ENCODE data around the gene TAPBPL.

The TAPBPL gene

GRCh38 chr12:6462234-6462995 lies 10.6 kb downstream of the TAPBPL start:
- Histone ChIP-seq H3K27me3 (replicated peaks in 2 of 5; ENCODE audit: control insufficient read depth in 4 of 5, insufficient read depth in 5 of 5, low read length in 4 of 5) (no peaks in the 10 kb centered on the region), H3K27ac (ENCODE audit: insufficient read depth in 1 of 2, low read depth in 1 of 2, low read length in 2 of 2, poor library complexity in 1 of 2, severe bottlenecking in 2 of 2) (peak overlapping the region; percentile 69 to 83), H3K9me3 (ENCODE audit: control extremely low read depth in 1 of 5, control insufficient read depth in 4 of 5, insufficient read depth in 2 of 5, low read depth in 1 of 5, low read length in 4 of 5) (no peaks in the 10 kb centered on the region), H3K36me3 (ENCODE audit: control insufficient read depth in 4 of 4, insufficient read depth in 4 of 4, low read length in 3 of 4) (peaks cover 10 to 76% (median 49%) of the 10 kb centered on the region in 4 experiments), H3K4me3 (ENCODE audit: control insufficient read depth in 1 of 7, extremely low read depth in 1 of 7, insufficient read depth in 4 of 7, low read depth in 2 of 7, low read length in 6 of 7) (peak overlapping the region in 2 of 7 experiments; percentile 1 to 17), H3K4me1 (ENCODE audit: control extremely low read depth in 1 of 4, control insufficient read depth in 4 of 4, insufficient read depth in 4 of 4, low read length in 3 of 4) (peaks cover 20 to 63% (median 49%) of the 10 kb centered on the region in 4 experiments)
- POLR2A ChIA-PET, result interaction anchor here (1.0 to 3.8 kb wide), 3 partner anchors 8 to 36 kb away, joined by 5 to 15 read pairs (median 13); partner anchors contain the start of genes TAPBPL and VAMP1
- DNase-seq, result no peak
- WGBS (ENCODE audit: insufficient coverage), result 89% methylated on average over 14 of the region's 14 CpGs
- CTCF ChIA-PET, result interaction anchor here (0.6 to 10.4 kb wide), 12 partner anchors 11 to 142 kb away, joined by 3 to 197 read pairs (median 4); partner anchors contain the start of genes CD27 and TAPBPL

GRCh38 chr12:6463216-6463615 lies 11.4 kb downstream of the TAPBPL start:
- Histone ChIP-seq H3K27ac (ENCODE audit: insufficient read depth in 1 of 2, low read depth in 1 of 2, low read length in 2 of 2, poor library complexity in 1 of 2, severe bottlenecking in 2 of 2) (peak overlapping the region; percentile 6 to 83), H3K36me3 (ENCODE audit: control insufficient read depth in 4 of 4, insufficient read depth in 4 of 4, low read length in 3 of 4) (peaks cover 6 to 69% (median 44%) of the 10 kb centered on the region in 4 experiments), H3K27me3 (replicated peaks in 2 of 5; ENCODE audit: control insufficient read depth in 4 of 5, insufficient read depth in 5 of 5, low read length in 4 of 5) (no peaks in the 10 kb centered on the region), H3K4me3 (ENCODE audit: control insufficient read depth in 1 of 7, extremely low read depth in 1 of 7, insufficient read depth in 4 of 7, low read depth in 2 of 7, low read length in 6 of 7) (no peak overlapping the region), H3K4me1 (ENCODE audit: control extremely low read depth in 1 of 4, control insufficient read depth in 4 of 4, insufficient read depth in 4 of 4, low read length in 3 of 4) (peaks cover 20 to 65% (median 49%) of the 10 kb centered on the region in 4 experiments), H3K9me3 (ENCODE audit: control extremely low read depth in 1 of 5, control insufficient read depth in 4 of 5, insufficient read depth in 2 of 5, low read depth in 1 of 5, low read length in 4 of 5) (no peaks in the 10 kb centered on the region)
- WGBS (ENCODE audit: insufficient coverage), result 54% methylated on average over 2 of the region's 7 CpGs
- POLR2A ChIA-PET, result interaction anchor here (1.0 to 3.8 kb wide), 2 partner anchors 11 to 37 kb away, joined by 3 to 15 read pairs; partner anchors contain the start of gene TAPBPL
- CTCF ChIA-PET, result interaction anchor here (0.7 to 10.4 kb wide), 12 partner anchors 11 to 140 kb away, joined by 3 to 197 read pairs (median 4); partner anchors contain the start of genes CD27, MRPL51 and TAPBPL
- DNase-seq, result no peak

- Histone ChIP-seq H3K36me3 (ENCODE audit: control insufficient read depth in 4 of 4, insufficient read depth in 4 of 4, low read length in 3 of 4) (peaks cover 6 to 63% (median 38%) of the 10 kb centered on the region in 4 experiments), H3K4me3 (ENCODE audit: control insufficient read depth in 1 of 7, extremely low read depth in 1 of 7, insufficient read depth in 4 of 7, low read depth in 2 of 7, low read length in 6 of 7) (no peak overlapping the region)
These were observed 12.0 kb downstream of the TAPBPL start for GRCh38 chr12:6463858-6464257.

GRCh38 chr12:6464531-6464930 lies 12.7 kb downstream of the TAPBPL start:
- WGBS (ENCODE audit: insufficient coverage), result 92% methylated on average over 6 of the region's 8 CpGs
- H3K9me3 ChIP-seq (ENCODE audit: control extremely low read depth in 1 of 5, control insufficient read depth in 4 of 5, insufficient read depth in 2 of 5, low read depth in 1 of 5, low read length in 4 of 5), result no peaks in the 10 kb centered on the region
- H3K27ac ChIP-seq (ENCODE audit: insufficient read depth in 1 of 2, low read depth in 1 of 2, low read length in 2 of 2, poor library complexity in 1 of 2, severe bottlenecking in 2 of 2), result peak overlapping the region in 1 of 2 experiments; percentile 54
- peaks cover 22 to 67% (median 57%) of the 10 kb centered on the region in 4 experiments for H3K4me1 ChIP-seq (ENCODE audit: control extremely low read depth in 1 of 4, control insufficient read depth in 4 of 4, insufficient read depth in 4 of 4, low read length in 3 of 4)
- POLR2A ChIA-PET, result interaction anchor here (0.8 to 1.6 kb wide), 2 partner anchors 41 to 123 kb away, joined by 3 to 5 read pairs; partner anchors contain the start of gene TNFRSF1A
- H3K36me3 ChIP-seq (ENCODE audit: control insufficient read depth in 4 of 4, insufficient read depth in 4 of 4, low read length in 3 of 4), result peaks cover 3 to 56% (median 34%) of the 10 kb centered on the region in 4 experiments
- H3K27me3 ChIP-seq (replicated peaks in 2 of 5; ENCODE audit: control insufficient read depth in 4 of 5, insufficient read depth in 5 of 5, low read length in 4 of 5), result no peaks in the 10 kb centered on the region
- CTCF ChIA-PET, result interaction anchor here (0.8 to 10.4 kb wide), 28 partner anchors 10 to 178 kb away, joined by 3 to 197 read pairs (median 8); partner anchors contain the start of genes CD27 and TAPBPL
- DNase-seq, result no peak
- no peak overlapping the region for H3K4me3 ChIP-seq (ENCODE audit: control insufficient read depth in 1 of 7, extremely low read depth in 1 of 7, insufficient read depth in 4 of 7, low read depth in 2 of 7, low read length in 6 of 7)

More at GRCh38 chr12:6463858-6464257, 12.0 kb downstream of the TAPBPL start:
- ChIA-PET POLR2A (interaction anchor here (1.0 to 3.8 kb wide), 2 partner anchors 12 to 38 kb away, joined by 3 to 15 read pairs; partner anchors contain the start of gene TAPBPL), CTCF (interaction anchor here (0.7 to 10.4 kb wide), 11 partner anchors 12 to 141 kb away, joined by 3 to 197 read pairs (median 4); partner anchors contain the start of genes CD27 and TAPBPL)
- no peak for DNase-seq
- Histone ChIP-seq H3K27ac (ENCODE audit: insufficient read depth in 1 of 2, low read depth in 1 of 2, low read length in 2 of 2, poor library complexity in 1 of 2, severe bottlenecking in 2 of 2) (peak overlapping the region in 1 of 2 experiments; percentile 54), H3K4me1 (ENCODE audit: control extremely low read depth in 1 of 4, control insufficient read depth in 4 of 4, insufficient read depth in 4 of 4, low read length in 3 of 4) (peaks cover 20 to 66% (median 51%) of the 10 kb centered on the region in 4 experiments), H3K27me3 (replicated peaks in 2 of 5; ENCODE audit: control insufficient read depth in 4 of 5, insufficient read depth in 5 of 5, low read length in 4 of 5) (no peaks in the 10 kb centered on the region), H3K9me3 (ENCODE audit: control extremely low read depth in 1 of 5, control insufficient read depth in 4 of 5, insufficient read depth in 2 of 5, low read depth in 1 of 5, low read length in 4 of 5) (no peaks in the 10 kb centered on the region)
- 94% methylated on average over 3 of the region's 6 CpGs for WGBS (ENCODE audit: insufficient coverage)

- 53% methylated on average over 6 of the region's 6 CpGs for WGBS (ENCODE audit: insufficient coverage)
- Histone ChIP-seq H3K9me3 (ENCODE audit: control extremely low read depth in 1 of 5, control insufficient read depth in 4 of 5, insufficient read depth in 2 of 5, low read depth in 1 of 5, low read length in 4 of 5) (no peaks in the 10 kb centered on the region), H3K27me3 (replicated peaks in 2 of 5; ENCODE audit: control insufficient read depth in 4 of 5, insufficient read depth in 5 of 5, low read length in 4 of 5) (no peaks in the 10 kb centered on the region), H3K27ac (ENCODE audit: insufficient read depth in 1 of 2, low read depth in 1 of 2, low read length in 2 of 2, poor library complexity in 1 of 2, severe bottlenecking in 2 of 2) (no peak overlapping the region), H3K4me1 (ENCODE audit: control extremely low read depth in 1 of 4, control insufficient read depth in 4 of 4, insufficient read depth in 4 of 4, low read length in 3 of 4) (peaks cover 24 to 62% (median 55%) of the 10 kb centered on the region in 4 experiments), H3K4me3 (ENCODE audit: control insufficient read depth in 1 of 7, extremely low read depth in 1 of 7, insufficient read depth in 4 of 7, low read depth in 2 of 7, low read length in 6 of 7) (no peak overlapping the region), H3K36me3 (ENCODE audit: control insufficient read depth in 4 of 4, insufficient read depth in 4 of 4, low read length in 3 of 4) (peaks cover 3 to 51% (median 30%) of the 10 kb centered on the region in 4 experiments)
- peak; percentile 66 to 76 (median 73) for DNase-seq
- ChIA-PET CTCF (interaction anchor here (0.6 to 10.4 kb wide), 50 partner anchors 8 to 261 kb away, joined by 3 to 197 read pairs (median 5); partner anchors contain the start of gene TAPBPL), POLR2A (interaction anchor here (0.5 to 1.6 kb wide), 8 partner anchors 14 to 562 kb away, joined by 3 to 6 read pairs (median 4); partner anchors contain the start of gene TNFRSF1A)
These were observed 13.8 kb downstream of the TAPBPL start for GRCh38 chr12:6465467-6466183.

GRCh38 chr12:6466184-6466573 lies 14.3 kb downstream of the TAPBPL start:
- Histone ChIP-seq H3K36me3 (ENCODE audit: control insufficient read depth in 4 of 4, insufficient read depth in 4 of 4, low read length in 3 of 4) (peaks cover 3 to 45% (median 25%) of the 10 kb centered on the region in 4 experiments), H3K27me3 (replicated peaks in 2 of 5; ENCODE audit: control insufficient read depth in 4 of 5, insufficient read depth in 5 of 5, low read length in 4 of 5) (no peaks in the 10 kb centered on the region), H3K27ac (ENCODE audit: insufficient read depth in 1 of 2, low read depth in 1 of 2, low read length in 2 of 2, poor library complexity in 1 of 2, severe bottlenecking in 2 of 2) (no peak overlapping the region), H3K9me3 (ENCODE audit: control extremely low read depth in 1 of 5, control insufficient read depth in 4 of 5, insufficient read depth in 2 of 5, low read depth in 1 of 5, low read length in 4 of 5) (no peaks in the 10 kb centered on the region), H3K4me3 (ENCODE audit: control insufficient read depth in 1 of 7, extremely low read depth in 1 of 7, insufficient read depth in 4 of 7, low read depth in 2 of 7, low read length in 6 of 7) (no peak overlapping the region), H3K4me1 (ENCODE audit: control extremely low read depth in 1 of 4, control insufficient read depth in 4 of 4, insufficient read depth in 4 of 4, low read length in 3 of 4) (peaks cover 21 to 59% (median 52%) of the 10 kb centered on the region in 4 experiments)
- POLR2A ChIA-PET, result interaction anchor here (0.5 to 1.6 kb wide), 5 partner anchors 40 to 561 kb away, joined by 3 to 6 read pairs (median 5); no protein-coding TSS in a partner anchor
- 89% methylated on average over 3 of the region's 5 CpGs for WGBS (ENCODE audit: insufficient coverage)
- CTCF ChIA-PET, result interaction anchor here (0.6 to 10.4 kb wide), 41 partner anchors 8 to 262 kb away, joined by 3 to 197 read pairs (median 6); partner anchors contain the start of gene TAPBPL
- no peak for DNase-seq
